Thyroid gland (tissue), 4 donors: ENCODE results near the gene HPN.

Experiments used
- POLR2A ChIP-seq, 2 donors: fragments of 450-650 bp; IDR thresholded peaks; one replicate each; pipeline ENCODE4 v1.6.1; 2017; ENCODE audit warnings: antibody characterized with exemption in 2 of 2, mild to moderate bottlenecking in 2 of 2, moderate library complexity in 1 of 2
- TF ChIP-seq, protein P1 (sequence below), 6 experiments: fragments of 200-600 bp in 3 of 6; fragments of 450-650 bp in 3 of 6; sonication (generic) in 3 of 6; IDR thresholded peaks; one replicate each; pipeline ENCODE4 v1.5.1; 2016 to 2019; ENCODE audit warnings: antibody characterized with exemption in 6 of 6, mild to moderate bottlenecking in 2 of 6, inconsistent platforms in 1 of 6, moderate library complexity in 1 of 6

DNA sequence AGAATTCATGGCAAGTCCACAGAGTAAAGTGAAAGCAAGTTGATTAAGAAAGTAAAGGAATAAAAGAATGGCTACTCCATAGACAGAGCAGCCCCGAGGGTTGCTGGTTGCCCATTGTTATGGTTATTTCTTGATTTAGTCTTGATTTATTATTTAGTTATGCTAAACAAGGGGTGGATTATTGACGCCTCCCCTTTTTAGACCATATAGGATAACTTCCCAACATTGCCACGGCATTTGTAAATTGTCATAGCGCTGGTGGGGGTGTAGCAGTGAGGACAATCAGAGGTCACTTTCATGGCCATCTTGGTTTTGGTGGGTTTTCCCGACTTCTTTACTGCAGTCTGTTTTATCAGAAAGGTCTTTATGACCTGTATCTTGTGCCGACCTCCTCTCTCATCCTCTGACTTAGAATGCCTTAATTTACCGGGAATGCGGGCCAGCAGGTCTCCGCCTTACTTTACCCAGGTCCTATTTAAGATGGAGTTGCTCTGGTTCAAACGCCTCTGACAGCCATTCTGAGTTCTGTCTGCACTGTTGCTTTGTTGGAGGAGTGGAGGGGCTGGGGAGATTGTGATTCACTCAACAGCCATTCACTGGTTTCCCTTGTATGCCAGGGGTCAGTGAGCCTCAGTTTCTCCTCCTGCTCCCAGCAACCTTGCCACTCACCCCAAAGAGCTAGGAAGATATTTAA lies 27.6 kb downstream of the HPN start:
- no peak for TF ChIP-seq POLR2A (IDR thresholded peaks at IDR 0.05)
- TF ChIP-seq, protein P1, sequence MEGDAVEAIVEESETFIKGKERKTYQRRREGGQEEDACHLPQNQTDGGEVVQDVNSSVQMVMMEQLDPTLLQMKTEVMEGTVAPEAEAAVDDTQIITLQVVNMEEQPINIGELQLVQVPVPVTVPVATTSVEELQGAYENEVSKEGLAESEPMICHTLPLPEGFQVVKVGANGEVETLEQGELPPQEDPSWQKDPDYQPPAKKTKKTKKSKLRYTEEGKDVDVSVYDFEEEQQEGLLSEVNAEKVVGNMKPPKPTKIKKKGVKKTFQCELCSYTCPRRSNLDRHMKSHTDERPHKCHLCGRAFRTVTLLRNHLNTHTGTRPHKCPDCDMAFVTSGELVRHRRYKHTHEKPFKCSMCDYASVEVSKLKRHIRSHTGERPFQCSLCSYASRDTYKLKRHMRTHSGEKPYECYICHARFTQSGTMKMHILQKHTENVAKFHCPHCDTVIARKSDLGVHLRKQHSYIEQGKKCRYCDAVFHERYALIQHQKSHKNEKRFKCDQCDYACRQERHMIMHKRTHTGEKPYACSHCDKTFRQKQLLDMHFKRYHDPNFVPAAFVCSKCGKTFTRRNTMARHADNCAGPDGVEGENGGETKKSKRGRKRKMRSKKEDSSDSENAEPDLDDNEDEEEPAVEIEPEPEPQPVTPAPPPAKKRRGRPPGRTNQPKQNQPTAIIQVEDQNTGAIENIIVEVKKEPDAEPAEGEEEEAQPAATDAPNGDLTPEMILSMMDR (IDR thresholded peaks at IDR 0.05): no peak
